Right lobe of liver (tissue), 6 donors: ENCODE data around the gene ATOH8. TPM values are rescaled to one million over a fixed set of nuclear protein-coding genes. Genes with fewer than 3 reads are reported as not detected.

Experiments used
- ATAC-seq, 4 donors: fragments of 200-7000 bp; cut with Tn5 transposase; one replicate each; pipeline ENCODE4 v1.9.1; 2020; ENCODE audit warnings: mild to moderate bottlenecking in 4 of 4, moderate library complexity in 4 of 4
- DNase-seq, 3 donors: peaks; one replicate each; pipeline ENCODE4 v3.0.0-alpha.2; 2020
- H3K27ac ChIP-seq, 3 donors: fragments of 200-600 bp; one replicate each; pipeline ENCODE4 v1.8.0; 2022
- H3K27me3 ChIP-seq, 2 donors: fragments of 200-600 bp; one replicate each; pipeline ENCODE4 v1.8.0; 2022
- H3K36me3 ChIP-seq, 4 donors: fragments of 200-600 bp; sonication (generic) in 1 of 4; one replicate each; pipeline versions ENCODE4 v1.5.1 to v1.8.0; 2017 to 2022; ENCODE audit warnings: control low read depth in 1 of 4
- H3K4me1 ChIP-seq, 4 donors: fragments of 200-600 bp; sonication (generic) in 1 of 4; one replicate each; pipeline versions ENCODE4 v1.5.1 to v1.8.0; 2017 to 2022; ENCODE audit warnings: control low read depth in 1 of 4
- H3K4me3 ChIP-seq, 3 donors: fragments of 200-600 bp; one replicate each; pipeline ENCODE4 v1.8.0; 2022
- H3K9me3 ChIP-seq, 4 donors: fragments of 200-600 bp; sonication (generic) in 1 of 4; one replicate each; pipeline versions ENCODE4 v1.5.1 to v1.8.0; 2017 to 2022; ENCODE audit warnings: control low read depth in 1 of 4
- CTCF ChIP-seq, 4 donors: fragments of 200-600 bp in 3 of 4; fragments of 450-650 bp in 1 of 4; IDR thresholded peaks; one replicate each; pipeline versions ENCODE4 v1.5.1 to v1.8.0; 2016 to 2022; ENCODE audit warnings: antibody characterized with exemption in 4 of 4, mild to moderate bottlenecking in 2 of 4
- POLR2A ChIP-seq: fragments of 450-650 bp; IDR thresholded peaks from one replicate; pipeline ENCODE4 v1.6.1; 2017; ENCODE audit warnings: antibody characterized with exemption, mild to moderate bottlenecking
- WGBS: methylation state at CpG from one replicate; pipeline ENCODE4 v1.1.6; 2018; ENCODE audit warnings: low coverage, low lambda C conversion rate; ENCODE audit not compliant: insufficient coverage; ENCODE audit errors: missing lambda C conversion rate; 5-methylcytosine and 5-hydroxymethylcytosine counted together
- intact Hi-C, 2 donors: fragments of 100-400 bp; cut with DNase I; formaldehyde crosslinking; loops; one replicate each; pipeline versions ENCODE4 v1.11.2 to v1.14.1; 2022
- total RNA-seq, 6 experiments: library from RNA; depleted of rRNA in 2 of 6; stranded (reverse); fragments of >200 nt in 2 of 6; fragmentation: NEBNext Ultra II Directional in 3 of 6; extraction: Animal tissue kit (Norgen Biotek cat#: 25700) in 3 of 6; gene quantifications; one replicate each; pipeline versions ENCODE4 v1.1.0 to v1.2.4, GENCODE V29; 2016 to 2023
- donor health status: DM: no; HTN: yes; CAD: no.
- donor health status: DM: no; HTN: no; CAD: no.
- donor health status: DM: no; HTN: no; CAD: no.
- donor health status: DM: no; HTN: yes; CAD: no.
- donor health status: DM: no; HTN: yes; CAD: no.

The ATOH8 gene
- total RNA-seq, 6 experiments from 2014 or later: 5.3 to 78.0 (median 46.2) TPM

GRCh38 chr2:85761512-85761944, 7.7 kb downstream of the ATOH8 start:
- H3K27ac ChIP-seq: peak overlapping the region in 2 of 3 donors; percentile 51 to 60
- DNase-seq (peak in 1 of 3 donors; percentile 71), ATAC-seq (peak; percentile 23 to 72 (median 60))
- H3K27me3 ChIP-seq: no peaks in the 10 kb centered on the region
- peaks cover 0 to 64% (median 22%) of the 10 kb centered on the region in 4 donors for H3K4me1 ChIP-seq
- intact Hi-C loops: no loop called here
- no CpG with 5 or more reads among the region's 3 CpGs for WGBS
- peak overlapping the region in 1 of 3 donors; percentile 4 for H3K4me3 ChIP-seq
- H3K9me3 ChIP-seq: no peaks in the 10 kb centered on the region
- H3K36me3 ChIP-seq: peaks cover 0 to 18% (median 0%) of the 10 kb centered on the region in 4 donors
- TF ChIP-seq POLR2A: no peak
- no peak for TF ChIP-seq CTCF (IDR thresholded peaks at IDR 0.05)

DNA sequence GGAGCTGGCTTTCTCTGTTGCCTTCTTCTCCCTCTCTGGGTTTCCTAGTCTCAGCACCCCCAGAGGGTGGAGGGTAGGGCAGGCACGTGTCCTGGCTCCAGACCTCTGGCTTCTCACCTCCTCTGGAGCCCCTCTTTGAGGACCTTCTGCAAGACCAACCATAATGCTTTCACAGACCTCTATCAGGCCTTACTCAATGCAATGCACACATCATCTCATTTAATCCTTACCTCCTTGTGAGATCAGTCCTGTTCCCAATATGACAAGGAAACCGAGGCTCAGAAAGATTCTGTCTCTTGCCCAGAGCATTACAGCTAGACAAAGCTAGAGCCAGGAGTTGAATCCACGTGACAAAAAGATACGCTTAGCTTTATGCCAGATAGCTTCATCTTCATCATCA, 8.2 kb downstream of the ATOH8 start:
- Histone ChIP-seq H3K27ac (peak overlapping the region in 1 of 3 donors; percentile 51), H3K4me1 (peaks cover 0 to 60% (median 20%) of the 10 kb centered on the region in 4 donors)
- ATAC-seq: no peak

GRCh38 chr2:85763132-85763531, 9.3 kb downstream of the ATOH8 start:
- Histone ChIP-seq H3K36me3 (peaks cover 0 to 24% (median 0%) of the 10 kb centered on the region in 4 donors), H3K27ac (no peak overlapping the region), H3K4me3 (no peak overlapping the region), H3K27me3 (no peaks in the 10 kb centered on the region), H3K4me1 (peaks cover 0 to 54% (median 16%) of the 10 kb centered on the region in 4 donors), H3K9me3 (no peaks in the 10 kb centered on the region)
- intact Hi-C loops: no loop called here
- TF ChIP-seq CTCF (IDR thresholded peaks at IDR 0.05): no peak
- no peak for TF ChIP-seq POLR2A
- no peak for DNase-seq
- no peak for ATAC-seq
- 18% methylated on average over 4 of the region's 4 CpGs for WGBS

More for the DNA sequence above, 8.2 kb downstream of the ATOH8 start:
- peak overlapping the region in 1 of 3 donors; percentile 4 for H3K4me3 ChIP-seq
- intact Hi-C loops: no loop called here
- WGBS: 62% methylated on average over 4 of the region's 4 CpGs
- TF ChIP-seq POLR2A (no peak), CTCF (IDR thresholded peaks at IDR 0.05) (no peak)
- H3K36me3 ChIP-seq: peaks cover 0 to 18% (median 0%) of the 10 kb centered on the region in 4 donors
- DNase-seq: no peak
- no peaks in the 10 kb centered on the region for H3K27me3 ChIP-seq
- H3K9me3 ChIP-seq: no peaks in the 10 kb centered on the region

DNA sequence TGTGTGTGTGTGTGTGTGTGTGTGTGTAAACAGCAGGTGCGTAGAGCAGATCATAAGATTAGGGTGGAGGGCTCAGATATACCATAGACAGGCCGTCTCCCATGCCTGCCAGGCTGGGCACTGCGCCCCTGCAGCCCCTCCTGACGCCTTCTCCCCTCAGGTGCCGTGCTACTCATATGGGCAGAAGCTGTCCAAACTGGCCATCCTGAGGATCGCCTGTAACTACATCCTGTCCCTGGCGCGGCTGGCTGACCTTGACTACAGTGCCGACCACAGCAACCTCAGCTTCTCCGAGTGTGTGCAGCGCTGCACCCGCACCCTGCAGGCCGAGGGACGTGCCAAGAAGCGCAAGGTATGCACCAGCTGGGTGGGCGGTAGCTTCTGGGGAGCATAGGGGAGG, 10.0 kb downstream of the ATOH8 start:
- intact Hi-C loops: no loop called here
- ATAC-seq (no peak), DNase-seq (peak in 1 of 3 donors; percentile 51)
- no peak for TF ChIP-seq CTCF (IDR thresholded peaks at IDR 0.05)
- no peak for TF ChIP-seq POLR2A
- Histone ChIP-seq H3K9me3 (no peaks in the 10 kb centered on the region), H3K27me3 (no peaks in the 10 kb centered on the region), H3K27ac (no peak overlapping the region), H3K4me1 (peaks cover 0 to 54% (median 13%) of the 10 kb centered on the region in 4 donors), H3K36me3 (peaks cover 0 to 29% (median 0%) of the 10 kb centered on the region in 4 donors), H3K4me3 (no peak overlapping the region)
- no CpG with 5 or more reads among the region's 16 CpGs for WGBS
